Stimulated activated naive B cell treated with anti-CD40 and anti-IgM and Interleukin-4, amounts not matched to agents 10 μg/mL and 1 μg/mL and 100 μg/mL, for 72 hours (primary cell): ENCODE measurements around the gene TMEM129.
A peak's percentile ranks its signal among the peaks of the same experiment; 100 is the strongest.

Experiments used
- ATAC-seq, 2 donors: fragments of 150-1000 bp; cut with Tn5 transposase; replicated peaks; 2 replicates each; pipeline ENCODE4 v1.10.0; 2021; ENCODE audit warnings: moderate library complexity in 1 of 2
- DNase-seq: peaks from one replicate; pipeline ENCODE4 v3.0.0; 2021
- H3K27ac Mint-ChIP-seq: one replicate; pipeline ENCODE4 v1.8.0; 2022; ENCODE audit warnings: mild to moderate bottlenecking, mixed read lengths
- H3K27me3 Mint-ChIP-seq, 2 donors: one replicate each; pipeline ENCODE4 v1.8.0; 2022; ENCODE audit warnings: mixed read lengths in 2 of 2
- H3K36me3 Mint-ChIP-seq, 2 donors: one replicate each; pipeline ENCODE4 v1.8.0; 2022; ENCODE audit warnings: mixed read lengths in 2 of 2, mild to moderate bottlenecking in 1 of 2
- H3K4me1 Mint-ChIP-seq, 2 donors: one replicate each; pipeline ENCODE4 v1.8.0; 2022; ENCODE audit warnings: mixed read lengths in 2 of 2, mild to moderate bottlenecking in 1 of 2
- H3K4me3 Mint-ChIP-seq, 2 donors: one replicate each; pipeline ENCODE4 v1.8.0; 2022; ENCODE audit warnings: mild to moderate bottlenecking in 2 of 2, mixed read lengths in 2 of 2, moderate library complexity in 1 of 2
- H3K9me3 Mint-ChIP-seq, 2 donors: one replicate each; pipeline ENCODE4 v1.8.0; 2022; ENCODE audit warnings: mixed read lengths in 2 of 2, mild to moderate bottlenecking in 1 of 2

The TMEM129 gene

GRCh38 chr4:1721003-1721665 lies at the start of gene TMEM129, which contains the start of gene TACC3:
Gene TMEM129, minus strand, starts transcription at chr4:1721323. Its CDS starts 486 bp downstream, at chr4:1720837.
Gene TACC3, plus strand, starts transcription at chr4:1721521. Its CDS starts 1,901 bp downstream, at chr4:1723422.
- peak within 1 kb of the TSS; percentile 97 for H3K27ac Mint-ChIP-seq
- H3K4me1 Mint-ChIP-seq = peaks cover 54 to 72% of the 10 kb centered on the region in 2 donors

GRCh38 chr4:1770791-1771231 lies 49.7 kb upstream of the TMEM129 start:
- peaks cover 7 to 30% of the 10 kb centered on the region in 2 donors for H3K4me1 Mint-ChIP-seq
- H3K9me3 Mint-ChIP-seq = no peaks in the 10 kb centered on the region
- H3K4me3 Mint-ChIP-seq = no peak overlapping the region
- no peak for DNase-seq
- no peak overlapping the region for H3K27ac Mint-ChIP-seq
- ATAC-seq = no peak
- peaks cover 20 to 49% of the 10 kb centered on the region in 2 donors for H3K27me3 Mint-ChIP-seq
- no peaks in the 10 kb centered on the region for H3K36me3 Mint-ChIP-seq

More at GRCh38 chr4:1721003-1721665, at the start of gene TMEM129, which contains the start of gene TACC3:
- peak; percentile 84 to 88 for ATAC-seq
- H3K36me3 Mint-ChIP-seq = peaks cover 20 to 54% of the 10 kb centered on the region in 2 donors
- H3K9me3 Mint-ChIP-seq = no peaks in the 10 kb centered on the region
- H3K4me3 Mint-ChIP-seq = peak within 1 kb of the TSS; percentile 92 to 97
- peak; percentile 93 for DNase-seq
- no peaks in the 10 kb centered on the region for H3K27me3 Mint-ChIP-seq

GRCh38 chr4:1770245-1770644 lies 49.1 kb upstream of the TMEM129 start:
- Mint-ChIP-seq H3K36me3 (no peaks in the 10 kb centered on the region), H3K27ac (no peak overlapping the region), H3K4me1 (peaks cover 7 to 31% of the 10 kb centered on the region in 2 donors), H3K27me3 (peaks cover 26 to 55% of the 10 kb centered on the region in 2 donors), H3K4me3 (no peak overlapping the region), H3K9me3 (no peaks in the 10 kb centered on the region)
- DNase-seq = no peak
- ATAC-seq = no peak

GRCh38 chr4:1769692-1770091 lies 48.6 kb upstream of the TMEM129 start:
- Mint-ChIP-seq H3K36me3 (no peaks in the 10 kb centered on the region), H3K27me3 (peaks cover 31 to 60% of the 10 kb centered on the region in 2 donors), H3K4me1 (peaks cover 9 to 35% of the 10 kb centered on the region in 2 donors), H3K4me3 (no peak overlapping the region), H3K27ac (no peak overlapping the region), H3K9me3 (no peaks in the 10 kb centered on the region)
- DNase-seq (no peak), ATAC-seq (no peak)

- peaks cover 11 to 41% of the 10 kb centered on the region in 2 donors for H3K4me1 Mint-ChIP-seq
- H3K36me3 Mint-ChIP-seq = no peaks in the 10 kb centered on the region
- ATAC-seq (no peak), DNase-seq (no peak)
- no peak overlapping the region for H3K27ac Mint-ChIP-seq
- no peaks in the 10 kb centered on the region for H3K9me3 Mint-ChIP-seq
- H3K27me3 Mint-ChIP-seq = peaks cover 25 to 60% of the 10 kb centered on the region in 2 donors
- H3K4me3 Mint-ChIP-seq = peak overlapping the region; percentile 70 to 79
These were observed 47.4 kb upstream of the TMEM129 start for GRCh38 chr4:1768367-1769034.

- peaks cover 11 to 41% of the 10 kb centered on the region in 2 donors for H3K4me1 Mint-ChIP-seq
- H3K9me3 Mint-ChIP-seq = no peaks in the 10 kb centered on the region
- no peaks in the 10 kb centered on the region for H3K36me3 Mint-ChIP-seq
- peaks cover 26 to 58% of the 10 kb centered on the region in 2 donors for H3K27me3 Mint-ChIP-seq
- DNase-seq (no peak), ATAC-seq (peak; percentile 45 to 49)
- peak overlapping the region; percentile 70 to 79 for H3K4me3 Mint-ChIP-seq
- H3K27ac Mint-ChIP-seq = peak overlapping the region; percentile 37
These were observed 46.7 kb upstream of the TMEM129 start for GRCh38 chr4:1767770-1768366.

- DNase-seq = no peak
- no peak overlapping the region for H3K27ac Mint-ChIP-seq
- H3K36me3 Mint-ChIP-seq = no peaks in the 10 kb centered on the region
- H3K4me3 Mint-ChIP-seq = no peak overlapping the region
- no peaks in the 10 kb centered on the region for H3K9me3 Mint-ChIP-seq
- peak; percentile 22 to 30 for ATAC-seq
- peaks cover 30 to 62% of the 10 kb centered on the region in 2 donors for H3K27me3 Mint-ChIP-seq
- peaks cover 11 to 45% of the 10 kb centered on the region in 2 donors for H3K4me1 Mint-ChIP-seq
These were observed 46.1 kb upstream of the TMEM129 start for GRCh38 chr4:1767061-1767769.

- Mint-ChIP-seq H3K4me3 (no peak overlapping the region), H3K36me3 (no peaks in the 10 kb centered on the region), H3K27me3 (peaks cover 27 to 64% of the 10 kb centered on the region in 2 donors), H3K9me3 (no peaks in the 10 kb centered on the region), H3K4me1 (peaks cover 11 to 38% of the 10 kb centered on the region in 2 donors), H3K27ac (no peak overlapping the region)
- DNase-seq (no peak), ATAC-seq (no peak)
These were observed 45.3 kb upstream of the TMEM129 start for GRCh38 chr4:1766106-1767060.

- Mint-ChIP-seq H3K27me3 (peaks cover 27 to 57% of the 10 kb centered on the region in 2 donors), H3K4me3 (no peak overlapping the region), H3K9me3 (no peaks in the 10 kb centered on the region), H3K27ac (no peak overlapping the region), H3K36me3 (no peaks in the 10 kb centered on the region), H3K4me1 (peaks cover 11 to 35% of the 10 kb centered on the region in 2 donors)
- DNase-seq = no peak
- ATAC-seq = no peak
These were observed 44.4 kb upstream of the TMEM129 start for GRCh38 chr4:1765409-1766072.

- Mint-ChIP-seq H3K4me1 (peaks cover 13 to 35% of the 10 kb centered on the region in 2 donors), H3K27ac (no peak overlapping the region), H3K36me3 (no peaks in the 10 kb centered on the region), H3K27me3 (peaks cover 27 to 55% of the 10 kb centered on the region in 2 donors), H3K4me3 (no peak overlapping the region), H3K9me3 (no peaks in the 10 kb centered on the region)
- no peak for DNase-seq
- no peak for ATAC-seq
These were observed 43.5 kb upstream of the TMEM129 start for GRCh38 chr4:1764670-1765069.

GRCh38 chr4:1763550-1764080 lies 42.5 kb upstream of the TMEM129 start:
- Mint-ChIP-seq H3K4me1 (peaks cover 13 to 32% of the 10 kb centered on the region in 2 donors), H3K36me3 (no peaks in the 10 kb centered on the region), H3K9me3 (no peaks in the 10 kb centered on the region), H3K27me3 (peaks cover 25 to 48% of the 10 kb centered on the region in 2 donors), H3K4me3 (no peak overlapping the region), H3K27ac (no peak overlapping the region)
- DNase-seq = no peak
- ATAC-seq = peak; percentile 12 to 29

GRCh38 chr4:1763070-1763549 lies 42.0 kb upstream of the TMEM129 start:
- Mint-ChIP-seq H3K9me3 (no peaks in the 10 kb centered on the region), H3K36me3 (no peaks in the 10 kb centered on the region), H3K4me3 (peak overlapping the region in 1 of 2 donors; percentile 19), H3K27me3 (peaks cover 22 to 43% of the 10 kb centered on the region in 2 donors), H3K27ac (no peak overlapping the region), H3K4me1 (peaks cover 9 to 27% of the 10 kb centered on the region in 2 donors)
- DNase-seq = no peak
- ATAC-seq = no peak
